GM21390 (cell line): ENCODE measurements around the gene EYA4.

ENCODE experiments used
- ATAC-seq: cut with Tn5 transposase; IDR thresholded peaks from one replicate; pipeline ENCODE4 v1.9.1; 2021; ENCODE audit not compliant: unreplicated experiment

Gene EYA4, protein sequence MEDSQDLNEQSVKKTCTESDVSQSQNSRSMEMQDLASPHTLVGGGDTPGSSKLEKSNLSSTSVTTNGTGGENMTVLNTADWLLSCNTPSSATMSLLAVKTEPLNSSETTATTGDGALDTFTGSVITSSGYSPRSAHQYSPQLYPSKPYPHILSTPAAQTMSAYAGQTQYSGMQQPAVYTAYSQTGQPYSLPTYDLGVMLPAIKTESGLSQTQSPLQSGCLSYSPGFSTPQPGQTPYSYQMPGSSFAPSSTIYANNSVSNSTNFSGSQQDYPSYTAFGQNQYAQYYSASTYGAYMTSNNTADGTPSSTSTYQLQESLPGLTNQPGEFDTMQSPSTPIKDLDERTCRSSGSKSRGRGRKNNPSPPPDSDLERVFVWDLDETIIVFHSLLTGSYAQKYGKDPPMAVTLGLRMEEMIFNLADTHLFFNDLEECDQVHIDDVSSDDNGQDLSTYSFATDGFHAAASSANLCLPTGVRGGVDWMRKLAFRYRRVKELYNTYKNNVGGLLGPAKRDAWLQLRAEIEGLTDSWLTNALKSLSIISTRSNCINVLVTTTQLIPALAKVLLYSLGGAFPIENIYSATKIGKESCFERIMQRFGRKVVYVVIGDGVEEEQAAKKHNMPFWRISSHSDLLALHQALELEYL

DNA sequence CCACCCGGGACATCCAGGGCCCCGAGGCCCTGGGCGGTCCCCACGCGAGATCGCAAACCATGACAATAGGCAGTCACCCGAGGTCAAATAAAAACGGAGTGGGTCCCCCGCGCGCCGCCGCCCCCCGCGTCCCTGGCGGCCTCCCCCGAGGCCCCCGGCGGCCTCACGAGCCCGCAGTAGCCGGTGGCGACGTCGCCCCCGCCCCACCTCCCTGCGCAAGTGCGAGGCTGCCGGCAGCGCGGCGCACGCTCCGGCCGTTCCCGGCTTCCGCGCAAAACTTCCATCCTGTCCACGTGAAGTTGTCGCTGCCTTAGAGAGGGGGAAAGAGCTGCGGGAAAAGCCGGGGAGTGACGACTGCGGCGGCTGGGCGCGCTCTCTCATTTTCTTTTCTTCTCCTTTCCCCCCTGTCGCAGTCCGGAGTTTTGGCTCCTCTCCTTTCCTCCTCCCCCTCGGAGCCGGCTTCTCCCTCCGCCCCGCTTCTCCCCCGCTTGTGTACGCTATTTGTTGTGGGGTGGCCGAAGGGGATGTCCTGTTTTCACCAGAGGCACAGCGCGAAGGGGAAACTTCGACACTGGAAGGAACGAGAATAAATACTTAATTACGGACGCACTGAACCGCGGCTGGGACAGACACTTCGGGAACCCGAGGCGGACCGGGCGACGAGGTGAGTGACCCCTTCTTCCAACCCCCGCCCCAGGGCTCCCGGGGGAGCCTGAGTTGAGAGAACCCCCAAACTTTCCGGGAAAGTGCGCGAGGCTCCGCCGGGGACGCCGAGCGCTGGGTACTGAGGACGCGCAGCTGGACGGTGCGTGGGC, at the start of gene EYA4:
Gene EYA4, plus strand, starts transcription at position 272 of the 815 bp plus-strand sequence. CDS start 33,424 bp downstream, outside the sequence.
- no peak for ATAC-seq

DNA sequence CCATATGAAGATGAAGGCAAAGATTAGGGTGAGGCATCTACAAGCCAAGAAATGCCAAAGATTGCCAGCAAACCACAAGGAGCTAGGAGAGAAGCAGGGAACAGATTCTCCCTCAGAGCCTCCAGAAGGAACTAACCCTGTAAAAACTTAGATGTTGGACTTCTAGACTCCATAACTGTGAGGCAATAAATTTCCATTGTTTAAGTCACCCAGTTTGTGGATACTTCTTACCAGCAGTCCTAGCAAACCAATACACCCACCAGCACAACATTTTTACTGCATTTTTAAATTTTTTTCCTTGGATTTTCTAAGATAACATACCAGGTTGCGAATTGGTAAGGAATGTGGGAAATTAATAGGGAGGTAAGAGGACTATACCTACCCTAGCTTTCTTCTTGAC, 47.8 kb upstream of the EYA4 start:
- ATAC-seq, result no peak

DNA sequence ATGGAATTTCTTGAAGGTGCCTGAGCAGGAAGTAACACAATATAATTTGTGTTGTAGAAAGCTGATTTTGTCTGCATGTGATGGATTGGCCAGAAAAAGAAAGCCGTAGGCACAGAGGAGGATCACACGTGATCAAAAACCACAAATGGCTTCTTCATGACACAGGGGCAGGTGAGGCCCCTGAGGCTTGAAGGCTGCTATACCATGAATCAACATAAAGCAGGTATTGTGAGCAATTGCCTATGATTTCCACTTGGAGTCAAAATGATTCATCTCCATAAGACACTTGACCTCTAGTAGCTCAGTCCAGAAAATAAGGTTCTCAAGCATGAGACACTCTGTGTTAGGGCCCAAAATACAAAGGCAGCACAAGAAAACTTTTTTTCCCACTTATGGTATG, 42.4 kb upstream of the EYA4 start:
- no peak for ATAC-seq

DNA sequence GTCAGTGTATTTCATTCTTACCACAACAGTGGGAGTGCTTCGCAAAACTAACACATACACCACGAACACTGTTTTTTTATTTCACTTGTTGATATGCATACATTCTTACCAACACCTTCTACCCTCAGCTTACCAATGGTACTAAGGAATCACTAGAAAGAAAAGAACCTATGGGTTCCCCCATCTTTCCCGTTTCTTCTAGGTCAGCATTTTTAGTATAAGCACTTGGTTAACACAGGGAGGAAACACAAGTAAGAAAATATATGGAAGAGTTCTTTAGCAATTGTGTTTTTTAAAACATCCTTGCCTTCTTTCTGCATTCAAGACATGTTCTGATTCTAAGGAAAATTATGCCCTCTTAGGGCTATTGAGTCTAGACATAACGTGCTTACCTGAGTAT, 39.9 kb upstream of the EYA4 start:
- ATAC-seq, result no peak

DNA sequence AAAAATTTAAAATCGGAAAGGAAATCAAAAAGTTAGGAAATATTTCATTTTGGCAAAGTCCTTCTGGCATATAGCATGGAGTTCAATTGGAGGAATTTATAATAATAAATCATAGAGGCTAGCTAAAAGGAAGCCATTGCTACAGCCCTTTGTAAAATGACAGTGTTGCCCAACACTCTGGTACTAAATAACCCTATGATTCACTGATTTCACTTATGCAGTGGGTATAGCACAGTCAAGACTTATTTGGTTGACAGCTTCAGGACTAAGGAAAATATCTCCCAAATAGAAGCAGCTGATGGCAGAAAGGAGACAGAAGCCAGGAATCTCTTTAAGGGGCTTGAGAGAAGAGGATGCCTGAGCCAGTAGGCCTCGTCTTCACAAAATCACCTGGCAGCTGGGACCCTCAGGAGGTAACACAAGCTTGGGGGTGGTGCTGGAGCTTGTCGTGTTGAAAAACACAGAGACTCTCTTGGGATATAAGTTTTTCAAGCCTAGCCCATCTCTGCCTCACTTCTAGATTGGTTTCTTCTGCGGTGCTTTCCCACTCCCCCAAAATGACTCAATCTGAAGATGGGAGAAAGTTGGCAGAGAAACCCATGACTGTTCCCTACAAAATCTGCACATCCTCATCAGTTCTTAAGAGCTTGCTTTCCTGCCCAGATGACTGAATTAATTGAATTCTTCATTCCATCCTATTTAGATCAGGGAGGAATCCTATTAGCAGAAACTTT, 38.4 kb upstream of the EYA4 start:
- ATAC-seq, result no peak

DNA sequence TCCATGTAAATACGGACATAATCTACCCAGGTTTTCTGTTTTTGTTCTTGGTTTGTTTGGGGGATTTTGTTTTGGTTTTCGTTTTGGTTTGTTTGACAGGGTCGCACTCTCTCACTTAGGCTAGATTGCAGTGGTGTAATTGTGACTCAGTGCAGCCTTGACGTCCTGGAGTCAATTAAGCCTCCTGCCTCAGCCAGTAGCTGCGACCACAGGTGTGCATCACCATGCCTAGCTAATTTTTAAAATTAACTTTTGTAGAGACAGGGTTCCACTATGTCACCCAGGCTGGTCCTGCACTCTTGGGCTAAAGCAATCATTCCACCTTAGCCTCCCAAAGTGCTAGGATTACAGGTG, 37.8 kb upstream of the EYA4 start:
- ATAC-seq, result no peak

DNA sequence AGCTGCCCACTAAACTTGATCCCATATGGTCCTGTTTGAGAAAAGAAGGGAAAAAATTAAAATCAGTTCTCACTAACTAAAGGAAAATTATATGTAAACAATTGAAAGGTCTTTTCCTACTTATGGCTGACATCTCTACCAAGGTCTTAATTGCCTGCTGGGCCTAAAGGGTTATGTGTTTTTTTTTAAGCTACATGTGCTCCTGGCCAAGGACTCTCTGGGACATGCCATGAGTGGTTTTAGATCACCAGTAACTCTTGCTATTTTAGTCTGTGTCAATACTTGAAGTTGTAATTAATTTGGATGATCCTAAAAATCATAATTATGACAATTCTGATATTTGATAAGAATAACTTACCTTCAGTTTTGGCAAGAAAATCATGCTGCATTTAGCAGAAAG, 35.9 kb upstream of the EYA4 start:
- ATAC-seq, result no peak

DNA sequence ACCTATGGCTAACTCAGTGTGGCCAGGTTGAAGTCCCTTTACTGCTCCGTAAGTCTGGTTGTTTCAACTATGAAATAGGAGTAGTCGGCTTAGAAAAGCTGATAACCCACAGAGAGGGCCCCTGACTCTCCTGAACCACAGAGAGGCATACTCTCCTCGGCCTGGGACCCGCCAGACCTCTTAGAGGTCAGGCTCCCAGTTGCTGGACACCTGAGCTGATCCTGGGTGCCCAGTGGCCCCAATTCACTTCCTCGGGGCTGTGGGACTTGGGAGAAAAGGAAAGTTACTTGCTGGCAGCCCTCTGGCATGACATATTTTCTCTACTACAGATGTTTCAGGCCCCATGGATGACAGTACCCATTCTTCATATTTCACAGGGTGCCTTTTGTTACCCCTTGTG, 34.2 kb upstream of the EYA4 start:
- no peak for ATAC-seq

DNA sequence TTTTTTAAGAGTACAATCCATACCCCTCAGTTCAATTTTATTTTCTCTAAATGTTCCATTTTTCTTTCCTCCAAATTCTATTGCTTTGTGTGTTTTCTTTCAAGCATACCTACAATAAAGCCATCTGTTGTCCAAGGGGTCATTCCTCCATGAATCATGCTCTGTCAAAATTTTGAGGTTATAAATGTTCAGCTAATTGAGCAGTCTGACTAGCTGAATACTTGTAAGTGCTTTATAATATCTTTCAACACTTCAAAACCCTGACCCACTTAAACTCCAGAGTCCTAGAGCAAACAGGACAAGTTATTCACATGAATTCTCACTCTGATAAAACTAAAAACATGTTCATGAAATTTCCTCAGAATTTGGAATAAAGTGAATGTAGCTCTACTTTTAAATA, 33.4 kb upstream of the EYA4 start:
- no peak for ATAC-seq

DNA sequence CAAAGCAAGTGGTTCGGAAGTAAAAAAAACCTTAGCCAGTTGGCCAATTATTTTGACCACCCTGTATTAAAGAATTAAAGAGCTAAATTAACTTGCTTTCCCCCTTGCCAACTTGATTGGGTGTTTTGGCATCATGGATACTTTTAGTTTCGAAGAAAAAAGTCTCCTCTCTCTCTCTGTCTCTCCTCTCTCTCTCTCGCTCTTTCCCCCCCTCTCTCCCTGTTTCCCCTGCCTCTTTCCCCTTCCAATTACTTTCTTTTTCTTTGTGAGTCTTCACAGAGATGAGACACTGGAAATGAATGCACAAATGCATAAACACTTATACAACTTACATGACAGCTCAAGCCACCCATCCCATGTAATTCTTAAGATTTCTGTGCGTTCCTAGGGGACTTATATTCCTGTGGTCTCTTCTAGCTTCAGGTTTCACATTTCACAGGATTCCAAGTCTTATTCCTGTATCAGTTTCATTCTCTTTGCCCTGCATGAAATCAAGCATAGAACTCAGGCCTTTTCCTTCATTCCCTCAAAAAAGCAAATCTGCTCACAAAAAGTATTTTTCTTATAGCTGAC, 32.9 kb upstream of the EYA4 start:
- ATAC-seq, result no peak

DNA sequence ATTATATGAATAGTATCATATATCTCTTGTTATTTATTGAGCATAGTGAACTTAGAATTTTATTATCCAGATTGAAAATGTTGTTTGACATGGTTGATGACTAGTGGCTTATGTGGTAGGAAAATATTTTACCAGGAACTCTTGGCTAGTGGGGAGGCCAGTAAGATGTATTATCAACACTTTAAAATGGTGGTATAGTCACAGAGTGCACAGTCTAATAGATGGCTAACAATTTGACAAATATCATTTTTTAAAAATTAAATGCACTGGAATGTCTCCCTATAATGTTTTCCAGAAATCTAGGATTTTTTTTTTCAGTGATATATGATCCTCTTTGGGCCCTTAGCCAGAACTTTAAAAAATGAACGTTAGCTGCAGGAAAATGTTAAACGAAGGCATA, 26.9 kb upstream of the EYA4 start:
- ATAC-seq, result no peak

DNA sequence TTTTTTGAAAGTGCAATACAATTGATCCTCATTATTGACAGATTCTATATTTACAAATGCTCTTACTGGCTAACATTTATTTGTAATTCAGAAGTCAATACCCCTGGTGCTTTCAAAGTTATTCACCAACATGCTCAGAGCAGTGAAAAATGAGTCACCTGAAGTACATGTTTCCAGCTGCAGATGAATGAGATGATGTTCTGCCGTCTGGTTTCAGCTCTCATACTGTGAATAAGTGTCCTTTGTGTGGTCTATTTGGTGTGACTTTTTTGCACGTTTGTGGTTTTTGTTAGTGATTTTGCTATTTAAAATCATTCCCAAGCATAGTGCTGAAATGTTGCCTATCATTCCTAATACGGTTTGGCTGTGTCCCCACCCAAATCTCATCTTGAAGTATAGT, 22.3 kb upstream of the EYA4 start:
- no peak for ATAC-seq

DNA sequence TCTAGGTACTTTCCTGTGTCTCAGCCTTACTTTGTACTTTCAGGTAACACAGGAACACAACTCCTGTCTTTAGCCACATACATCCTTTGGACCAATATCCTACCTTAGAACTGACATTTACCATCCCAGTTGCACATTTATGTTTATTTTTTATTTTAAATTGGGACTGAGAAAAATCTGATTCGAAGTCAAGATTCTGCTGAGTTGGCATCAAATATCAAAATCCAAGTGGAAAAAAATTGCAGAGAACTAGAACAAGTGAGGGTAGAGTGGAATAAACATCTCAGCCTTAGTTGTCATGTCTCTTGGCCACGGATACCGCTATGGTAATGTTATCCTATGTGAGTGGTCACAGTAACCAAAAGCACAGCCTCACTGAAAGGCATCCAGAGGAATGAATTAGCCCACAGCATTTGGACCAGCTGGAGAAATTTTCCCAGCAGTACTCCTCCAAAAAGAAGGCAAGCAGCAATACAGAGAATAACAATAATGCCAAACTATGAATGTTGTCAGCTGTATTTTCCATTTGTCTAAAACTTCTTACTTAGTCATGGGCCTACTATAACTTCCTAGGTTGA, 17.6 kb upstream of the EYA4 start:
- ATAC-seq, result no peak

DNA sequence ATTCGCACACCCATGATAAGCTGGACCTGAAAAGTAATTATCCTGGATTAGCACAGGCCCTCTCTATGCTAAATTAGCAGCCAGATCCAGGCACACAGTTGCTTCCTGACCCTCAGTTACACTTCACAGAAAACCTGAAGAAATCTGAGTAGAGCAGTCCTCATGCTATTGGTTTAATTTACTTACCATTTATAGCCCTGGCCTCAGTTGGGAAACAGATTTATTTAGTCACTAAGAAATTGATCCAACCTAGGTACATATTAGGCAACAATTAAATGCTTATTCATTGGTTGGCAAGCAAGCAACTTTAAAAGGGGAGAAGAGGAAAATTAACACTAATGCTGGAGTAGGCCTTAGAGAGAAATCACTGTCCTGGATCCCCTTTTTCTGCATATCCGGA, 15.6 kb upstream of the EYA4 start:
- ATAC-seq, result no peak

DNA sequence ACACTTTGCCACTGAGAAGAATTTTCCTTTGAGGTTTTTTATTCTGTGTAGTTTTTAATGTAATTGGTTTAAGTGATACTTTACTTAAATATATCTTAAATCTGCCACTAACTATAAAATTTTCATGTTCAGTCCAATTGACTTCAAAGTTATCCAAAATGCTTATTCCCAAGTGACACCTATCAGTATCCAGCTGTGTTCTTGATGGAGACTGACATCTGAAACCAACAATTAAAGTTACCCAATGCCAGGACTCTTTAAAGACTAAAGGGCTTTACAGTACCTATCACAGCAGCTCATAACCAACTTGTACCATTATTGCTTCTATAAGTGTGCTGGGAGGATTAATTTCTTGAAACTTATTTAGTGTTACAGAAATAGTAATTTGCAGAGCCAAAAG, 13.8 kb upstream of the EYA4 start:
- no peak for ATAC-seq

DNA sequence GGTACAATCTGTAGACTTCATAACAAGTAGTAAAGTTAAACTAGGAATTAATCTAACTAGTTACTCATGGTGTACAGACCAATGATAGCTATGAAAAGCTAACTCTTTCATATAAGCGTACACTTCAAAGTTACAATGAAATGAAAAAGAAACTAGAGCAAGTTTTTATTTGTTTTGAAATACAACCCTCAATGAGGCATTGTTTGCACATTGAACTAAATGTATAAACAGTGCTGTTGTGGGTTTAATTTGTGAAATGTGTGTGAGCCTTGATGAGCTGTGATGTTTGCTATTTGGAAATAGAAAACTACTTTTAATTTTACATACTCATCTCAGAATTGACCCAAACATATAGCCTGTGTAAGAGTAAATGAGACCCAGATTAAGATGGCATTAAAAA, 11.1 kb upstream of the EYA4 start:
- ATAC-seq, result no peak

DNA sequence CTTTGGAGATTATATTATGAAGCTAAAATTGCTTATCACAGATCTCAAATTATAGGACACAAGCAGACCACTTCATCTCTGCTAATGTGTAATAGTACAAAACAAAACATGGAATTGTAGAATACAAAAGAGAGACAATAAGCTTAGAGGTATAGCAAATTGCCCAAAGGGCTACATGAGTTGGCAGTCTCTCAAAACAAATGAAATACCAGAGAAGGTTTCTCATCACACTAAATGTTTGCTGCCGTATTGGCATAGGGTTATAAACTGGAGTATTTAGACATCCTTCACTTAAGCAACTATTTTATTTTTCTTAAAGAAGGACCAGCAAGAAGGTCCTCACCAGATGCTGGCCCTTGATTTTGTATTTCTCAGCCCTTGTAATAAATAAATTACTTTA, 5.9 kb upstream of the EYA4 start:
- ATAC-seq, result no peak

DNA sequence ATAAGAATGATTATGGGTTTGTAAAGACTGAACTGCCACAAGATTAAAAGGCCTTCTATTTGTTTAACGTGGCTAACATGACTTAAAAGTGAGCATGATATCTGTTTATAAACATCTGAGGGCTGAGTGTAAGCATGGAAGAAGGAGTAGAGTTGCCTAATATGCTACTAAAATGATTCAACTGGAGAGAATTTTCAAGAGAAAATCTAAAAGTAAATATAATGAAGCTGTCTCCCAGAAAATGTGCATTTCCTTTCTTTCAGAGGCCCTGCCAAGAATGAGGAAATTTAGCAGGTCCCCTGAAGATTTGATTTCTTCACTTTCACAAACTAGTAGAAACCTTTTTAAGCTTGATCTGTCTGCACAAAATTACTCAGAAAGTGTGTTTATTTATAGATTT, 4.2 kb upstream of the EYA4 start:
- no peak for ATAC-seq

DNA sequence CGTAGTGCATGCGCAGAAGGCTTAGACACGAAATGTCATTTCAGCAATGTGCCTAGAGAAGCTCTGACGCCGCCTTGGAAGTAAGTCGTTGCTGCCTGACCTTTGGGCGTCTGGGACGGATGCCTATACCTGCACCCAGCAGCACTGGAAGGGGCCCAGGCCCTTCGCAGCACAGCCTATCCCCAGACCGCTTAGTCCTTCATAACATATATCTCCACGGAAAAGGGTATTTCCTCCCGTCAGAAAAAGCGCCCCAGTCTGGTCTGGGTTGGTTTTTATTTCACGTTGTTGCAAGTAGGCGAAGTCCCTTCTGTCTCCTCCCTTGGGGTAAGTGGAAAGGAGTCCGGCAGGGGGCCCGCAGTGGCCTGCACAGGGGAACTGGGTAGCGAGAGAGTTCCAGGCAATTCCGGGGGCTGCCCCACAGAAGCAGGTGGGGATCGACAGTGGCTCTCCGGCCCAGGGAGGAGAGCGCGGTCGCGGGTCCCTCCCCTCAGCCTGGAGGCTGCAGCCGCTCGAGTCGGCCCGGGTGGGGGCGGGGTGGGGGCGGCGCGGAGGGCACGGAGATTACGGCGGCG, 559 bp upstream of the EYA4 start:
- no peak for ATAC-seq

DNA sequence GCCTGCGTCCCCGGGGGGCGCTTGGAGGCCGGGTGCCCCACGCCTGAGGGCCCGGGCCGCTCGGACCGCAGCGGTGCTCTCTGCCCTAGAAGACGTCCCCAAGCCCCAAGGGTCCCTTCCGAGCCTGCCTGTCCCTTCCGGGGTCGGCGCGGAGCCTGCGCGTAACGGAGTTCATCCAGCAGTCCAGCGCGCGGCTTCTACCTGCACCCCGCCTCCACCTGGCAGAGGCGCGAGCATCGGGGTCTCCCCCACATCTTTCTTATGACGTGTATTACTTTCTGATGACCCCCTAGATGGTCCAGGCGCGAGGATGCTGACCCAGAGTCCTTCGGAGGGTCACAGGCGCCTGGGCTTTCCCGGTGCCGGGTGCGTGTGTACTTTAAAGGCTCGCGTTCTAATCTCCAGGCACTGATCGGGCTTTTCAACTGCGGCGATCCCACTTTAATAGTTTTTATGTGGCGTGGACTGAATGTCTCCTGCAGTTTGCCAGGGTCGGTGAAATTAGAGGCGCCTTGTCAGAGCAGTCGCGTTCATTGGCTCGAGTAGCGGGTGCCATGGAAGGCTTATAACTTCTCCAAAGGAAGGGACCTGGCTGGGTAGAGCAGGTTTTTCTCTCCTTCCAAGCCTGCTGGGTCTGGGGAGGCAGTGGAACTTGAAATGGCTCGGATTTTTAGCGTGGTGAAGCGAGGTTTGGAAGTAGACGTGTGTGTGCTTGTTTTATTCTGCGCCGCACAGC, 912 bp downstream of the EYA4 start:
- no peak for ATAC-seq
